GM18499 (cell line): Measurements from ENCODE around the gene OPCML.

Experiments
- ATAC-seq: cut with Tn5 transposase; IDR thresholded peaks from one replicate; pipeline ENCODE4 v1.9.1; 2021; ENCODE audit warnings: moderate number of reproducible peaks; ENCODE audit not compliant: insufficient read depth, unreplicated experiment

Gene OPCML

GRCh38 chr11:133058501-133058900 lies 473.8 kb downstream of the OPCML start:
- ATAC-seq = no peak

GRCh38 chr11:133053124-133053776 lies 479.1 kb downstream of the OPCML start:
- ATAC-seq = no peak

- no peak for ATAC-seq
Observed at GRCh38 chr11:133052537-133052936, 479.8 kb downstream of the OPCML start.

- ATAC-seq = no peak
Observed at GRCh38 chr11:133049244-133050019, 482.9 kb downstream of the OPCML start.

- no peak for ATAC-seq
Observed at GRCh38 chr11:133048270-133048669, 484.0 kb downstream of the OPCML start.

GRCh38 chr11:133047771-133048115 lies 484.6 kb downstream of the OPCML start:
- ATAC-seq = no peak

GRCh38 chr11:133047036-133047770 lies 485.1 kb downstream of the OPCML start:
- no peak for ATAC-seq

- no peak for ATAC-seq
Observed at GRCh38 chr11:133046252-133046651, 486.0 kb downstream of the OPCML start.

GRCh38 chr11:133041928-133042882 lies 490.1 kb downstream of the OPCML start:
- ATAC-seq = no peak

- no peak for ATAC-seq
Observed at GRCh38 chr11:133041181-133041580, 491.1 kb downstream of the OPCML start.

- ATAC-seq = no peak
Observed at GRCh38 chr11:133040289-133040900, 491.9 kb downstream of the OPCML start.

- ATAC-seq = no peak
Observed at GRCh38 chr11:133038850-133039249, 493.5 kb downstream of the OPCML start.

- ATAC-seq = no peak
Observed at GRCh38 chr11:133034929-133035328, 497.4 kb downstream of the OPCML start.

GRCh38 chr11:133029107-133029506 lies 503.2 kb downstream of the OPCML start:
- no peak for ATAC-seq

- ATAC-seq = no peak
Observed at GRCh38 chr11:133026952-133027351, 505.3 kb downstream of the OPCML start.

- no peak for ATAC-seq
Observed at GRCh38 chr11:133024301-133024700, 508.0 kb downstream of the OPCML start.

- ATAC-seq = no peak
Observed at GRCh38 chr11:133023232-133023631, 509.1 kb downstream of the OPCML start.

GRCh38 chr11:133021553-133021952 lies 510.7 kb downstream of the OPCML start:
- ATAC-seq = no peak

GRCh38 chr11:133020372-133020714 lies 512.0 kb downstream of the OPCML start:
- no peak for ATAC-seq
